ENCODE results near the gene OR2A14.
"Not testable (repeated sequence)": the region's sequence is repeated elsewhere in the genome, so short reads cannot be mapped to it uniquely, and the experiment has no call there.

Gene OR2A14

GRCh38 chr7:144148224-144148827 lies 25.4 kb downstream of the OR2A14 start:
- no peak for DNase-seq (ENCODE audit: low read depth in 2 of 3, low spot score in 1 of 3)

GRCh38 chr7:144158861-144159260 lies 35.9 kb downstream of the OR2A14 start:
- no peak for DNase-seq (ENCODE audit: low read depth in 2 of 3, low spot score in 1 of 3)

- no peak for DNase-seq (ENCODE audit: low read depth in 2 of 3, low spot score in 1 of 3)
Observed at GRCh38 chr7:144164784-144165183, 41.8 kb downstream of the OR2A14 start.

GRCh38 chr7:144171594-144172350 lies 48.8 kb downstream of the OR2A14 start:
- not testable (repeated sequence) for DNase-seq (ENCODE audit: low read depth in 2 of 3, low spot score in 1 of 3)

- DNase-seq (ENCODE audit: low read depth in 2 of 3, low spot score in 1 of 3): no peak
Observed at GRCh38 chr7:144174613-144175012, 51.6 kb downstream of the OR2A14 start.

- DNase-seq (ENCODE audit: low read depth in 2 of 3, low spot score in 1 of 3): peak in 2 of 3 donors; percentile 3 to 6
Observed at GRCh38 chr7:144178380-144179164, 55.6 kb downstream of the OR2A14 start.

GRCh38 chr7:144179165-144179479 lies 56.1 kb downstream of the OR2A14 start:
- not testable (repeated sequence) for DNase-seq (ENCODE audit: low read depth in 2 of 3, low spot score in 1 of 3)
